ENCODE measurements around the gene GUCA2B. TPM values are rescaled to one million over a fixed set of nuclear protein-coding genes. Genes with fewer than 3 reads are reported as not detected.

GUCA2B gene
- total RNA-seq, 2 donors from 2014 or later: not detected

DNA sequence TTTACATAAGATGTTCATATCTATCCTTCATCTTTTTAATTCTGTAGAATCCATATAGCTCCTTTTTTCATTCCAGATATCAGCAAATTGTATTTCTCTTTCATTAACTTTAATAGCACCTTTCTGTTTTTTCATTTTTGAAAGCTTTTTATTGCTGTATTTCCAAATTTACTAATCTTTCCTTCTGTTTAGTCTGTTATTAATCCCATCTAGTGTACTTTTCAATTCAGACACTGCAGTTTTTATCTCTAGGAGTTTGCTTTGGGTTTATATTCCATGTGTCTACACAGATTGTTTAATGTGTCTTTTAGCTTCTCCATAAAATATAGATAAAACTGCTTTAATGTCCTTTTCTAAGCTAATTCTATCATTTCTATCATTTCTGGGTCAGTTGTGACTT, 48.8 kb downstream of the GUCA2B start:
- no peak for DNase-seq (ENCODE audit: low spot score)
- Histone ChIP-seq H3K4me3 (no peak overlapping the region), H3K9me3 (peaks cover 0 to 12% of the 10 kb centered on the region in 2 donors), H3K27ac (no peak overlapping the region), H3K36me3 (peaks cover 12% of the 10 kb centered on the region), H3K27me3 (no peaks in the 10 kb centered on the region), H3K4me1 (no peaks in the 10 kb centered on the region)
- TF ChIP-seq, protein P1, sequence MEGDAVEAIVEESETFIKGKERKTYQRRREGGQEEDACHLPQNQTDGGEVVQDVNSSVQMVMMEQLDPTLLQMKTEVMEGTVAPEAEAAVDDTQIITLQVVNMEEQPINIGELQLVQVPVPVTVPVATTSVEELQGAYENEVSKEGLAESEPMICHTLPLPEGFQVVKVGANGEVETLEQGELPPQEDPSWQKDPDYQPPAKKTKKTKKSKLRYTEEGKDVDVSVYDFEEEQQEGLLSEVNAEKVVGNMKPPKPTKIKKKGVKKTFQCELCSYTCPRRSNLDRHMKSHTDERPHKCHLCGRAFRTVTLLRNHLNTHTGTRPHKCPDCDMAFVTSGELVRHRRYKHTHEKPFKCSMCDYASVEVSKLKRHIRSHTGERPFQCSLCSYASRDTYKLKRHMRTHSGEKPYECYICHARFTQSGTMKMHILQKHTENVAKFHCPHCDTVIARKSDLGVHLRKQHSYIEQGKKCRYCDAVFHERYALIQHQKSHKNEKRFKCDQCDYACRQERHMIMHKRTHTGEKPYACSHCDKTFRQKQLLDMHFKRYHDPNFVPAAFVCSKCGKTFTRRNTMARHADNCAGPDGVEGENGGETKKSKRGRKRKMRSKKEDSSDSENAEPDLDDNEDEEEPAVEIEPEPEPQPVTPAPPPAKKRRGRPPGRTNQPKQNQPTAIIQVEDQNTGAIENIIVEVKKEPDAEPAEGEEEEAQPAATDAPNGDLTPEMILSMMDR (IDR thresholded peaks at IDR 0.05): no peak

Other genes with a start within 250 kb of the GUCA2B start
- 1 to 10 TPM; 4.7 to 5.8 TPM for gene HIVEP3, start 234.5 kb upstream of the GUCA2B start, total RNA-seq
- gene GUCA2A, start 11.3 kb downstream of the GUCA2B start, total RNA-seq: not detected
- 10 to 100 TPM; 36.7 to 38.6 TPM for gene FOXJ3, start 181.8 kb downstream of the GUCA2B start, total RNA-seq
- 1 to 10 TPM; 3.8 to 4.7 TPM for gene RIMKLA, start 227.4 kb downstream of the GUCA2B start, total RNA-seq

Measured in right atrium auricular region (tissue), 2 donors.